Ishikawa (cell line): ENCODE results near the gene KCNG3.

Experiments used
- CREB1 ChIP-seq: IDR thresholded peaks from 2 replicates; pipeline ENCODE4 v1.6.1; 2012; ENCODE audit warnings: low read depth
- EGR1 ChIP-seq: IDR thresholded peaks from 2 replicates; pipeline ENCODE4 v1.6.1; 2012
- EP300 ChIP-seq: IDR thresholded peaks from 2 replicates; pipeline ENCODE4 v1.6.1; 2012; ENCODE audit warnings: borderline replicate concordance
- TAF1 ChIP-seq: IDR thresholded peaks from 2 replicates; pipeline ENCODE4 v1.6.1; 2012; ENCODE audit warnings: low read depth, mild to moderate bottlenecking
- TF ChIP-seq, protein P1 (sequence below): IDR thresholded peaks from 2 replicates; pipeline ENCODE4 v1.6.1; 2012
- TF ChIP-seq, protein P2 (sequence below): IDR thresholded peaks from 2 replicates; pipeline ENCODE4 v1.6.1; 2012

DNA sequence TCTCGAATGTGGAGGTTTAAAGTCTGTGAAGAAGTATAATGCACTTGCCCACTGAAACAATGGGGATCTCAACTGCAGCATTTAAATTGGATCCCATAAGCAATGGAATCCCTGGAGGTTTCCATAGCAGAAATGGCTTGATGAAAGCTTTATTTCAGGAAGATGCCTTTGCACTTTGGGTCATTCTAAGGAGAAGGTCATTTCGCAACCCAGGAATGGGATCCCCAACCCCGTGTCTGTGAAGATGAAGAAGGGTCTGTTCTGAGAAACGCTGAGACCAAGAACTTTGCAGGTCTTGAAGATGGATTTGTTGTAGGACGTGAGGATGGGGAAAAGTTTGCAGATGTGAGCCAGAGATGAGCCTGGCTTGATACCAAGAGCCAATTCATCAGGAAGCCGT lies 1.8 kb upstream of the KCNG3 start:
- no peak for TF ChIP-seq TAF1
- no peak for TF ChIP-seq EP300
- TF ChIP-seq CREB1 = no peak
- TF ChIP-seq EGR1 = no peak
- TF ChIP-seq, protein P1, sequence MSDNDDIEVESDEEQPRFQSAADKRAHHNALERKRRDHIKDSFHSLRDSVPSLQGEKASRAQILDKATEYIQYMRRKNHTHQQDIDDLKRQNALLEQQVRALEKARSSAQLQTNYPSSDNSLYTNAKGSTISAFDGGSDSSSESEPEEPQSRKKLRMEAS = no peak
- TF ChIP-seq, protein P2, sequence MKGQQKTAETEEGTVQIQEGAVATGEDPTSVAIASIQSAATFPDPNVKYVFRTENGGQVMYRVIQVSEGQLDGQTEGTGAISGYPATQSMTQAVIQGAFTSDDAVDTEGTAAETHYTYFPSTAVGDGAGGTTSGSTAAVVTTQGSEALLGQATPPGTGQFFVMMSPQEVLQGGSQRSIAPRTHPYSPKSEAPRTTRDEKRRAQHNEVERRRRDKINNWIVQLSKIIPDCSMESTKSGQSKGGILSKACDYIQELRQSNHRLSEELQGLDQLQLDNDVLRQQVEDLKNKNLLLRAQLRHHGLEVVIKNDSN = no peak
